Activated naive CD8-positive, alpha-beta T cell treated with anti-CD3 and anti-CD28 coated beads, Interleukin-2, amount 10 ng/mL, durations not matched to agents 7 days and 5 days (primary cell): ENCODE data around the gene BCDIN3D. TPM values are rescaled to one million over a fixed set of nuclear protein-coding genes. Genes with fewer than 3 reads are reported as not detected.
"Not testable (repeated sequence)": the region's sequence is repeated elsewhere in the genome, so short reads cannot be mapped to it uniquely, and the experiment has no call there.

ENCODE experiments used
- ATAC-seq: fragments of 150-1000 bp; cut with Tn5 transposase; one replicate; pipeline ENCODE4 v1.10.0; 2021; ENCODE audit warnings: low read depth, moderate library complexity
- POLR2A ChIA-PET: fragments of 350-600 bp; sonication (Branson Sonifier 250); formaldehyde crosslinking; loops from one replicate; lab custom pipeline; 2021; ENCODE audit warnings: antibody characterized with exemption; lab: Charles Lee
- DNase-seq: peaks from one replicate; pipeline ENCODE4 v3.0.0; 2021
- H3K27ac Mint-ChIP-seq: one replicate; pipeline ENCODE4 v1.8.0; 2022; ENCODE audit warnings: mild to moderate bottlenecking, mixed read lengths
- H3K27me3 Mint-ChIP-seq: one replicate; pipeline ENCODE4 v1.8.0; 2022; ENCODE audit warnings: mild to moderate bottlenecking, moderate library complexity, mixed read lengths
- H3K36me3 Mint-ChIP-seq: one replicate; pipeline ENCODE4 v1.8.0; 2021; ENCODE audit warnings: mild to moderate bottlenecking, mixed read lengths
- H3K4me1 Mint-ChIP-seq: one replicate; pipeline ENCODE4 v1.8.0; 2021; ENCODE audit warnings: mixed read lengths
- H3K4me3 Mint-ChIP-seq: one replicate; pipeline ENCODE4 v1.8.0; 2022; ENCODE audit warnings: mild to moderate bottlenecking, moderate library complexity, mixed read lengths
- H3K9me3 Mint-ChIP-seq: one replicate; pipeline ENCODE4 v1.8.0; 2021; ENCODE audit warnings: mixed read lengths
- total RNA-seq, 2 experiments: library from RNA; stranded (reverse); gene quantifications; one replicate each; pipeline ENCODE4 v1.2.3, GENCODE V29; 2021

Gene BCDIN3D
- total RNA-seq, 2 experiments from 2014 or later = 9.3 to 11.4 TPM

GRCh38 chr12:49882851-49883464 lies 40.1 kb upstream of the BCDIN3D start:
- ATAC-seq (no peak), DNase-seq (no peak)
- Mint-ChIP-seq H3K27ac (no peak overlapping the region), H3K4me3 (no peak overlapping the region), H3K36me3 (no peaks in the 10 kb centered on the region), H3K4me1 (no peaks in the 10 kb centered on the region), H3K9me3 (peaks cover 27% of the 10 kb centered on the region), H3K27me3 (peaks cover 13% of the 10 kb centered on the region)
- POLR2A ChIA-PET = no interaction called here

GRCh38 chr12:49882248-49882850 lies 39.4 kb upstream of the BCDIN3D start:
- Mint-ChIP-seq H3K4me3 (no peak overlapping the region), H3K9me3 (peaks cover 33% of the 10 kb centered on the region), H3K27ac (no peak overlapping the region), H3K4me1 (peaks cover 3% of the 10 kb centered on the region), H3K27me3 (peaks cover 13% of the 10 kb centered on the region), H3K36me3 (no peaks in the 10 kb centered on the region)
- ATAC-seq (no peak), DNase-seq (peak; percentile 10)
- POLR2A ChIA-PET = no interaction called here

- Mint-ChIP-seq H3K4me1 (peaks cover 3% of the 10 kb centered on the region), H3K27ac (no peak overlapping the region), H3K27me3 (peaks cover 13% of the 10 kb centered on the region), H3K9me3 (peaks cover 33% of the 10 kb centered on the region), H3K4me3 (no peak overlapping the region), H3K36me3 (no peaks in the 10 kb centered on the region)
- POLR2A ChIA-PET = no interaction called here
- DNase-seq (no peak), ATAC-seq (no peak)
Observed at GRCh38 chr12:49881415-49882247, 38.7 kb upstream of the BCDIN3D start.

GRCh38 chr12:49880756-49881414 lies 38.0 kb upstream of the BCDIN3D start:
- Mint-ChIP-seq H3K36me3 (no peaks in the 10 kb centered on the region), H3K27ac (no peak overlapping the region), H3K4me3 (no peak overlapping the region), H3K9me3 (peaks cover 33% of the 10 kb centered on the region), H3K27me3 (peaks cover 13% of the 10 kb centered on the region), H3K4me1 (peaks cover 3% of the 10 kb centered on the region)
- DNase-seq (peak; percentile 4), ATAC-seq (no peak)
- POLR2A ChIA-PET = no interaction called here

GRCh38 chr12:49879065-49879464 lies 36.2 kb upstream of the BCDIN3D start:
- H3K4me3 Mint-ChIP-seq, DNase-seq, H3K27ac Mint-ChIP-seq, H3K4me1 Mint-ChIP-seq, ATAC-seq, POLR2A ChIA-PET, H3K27me3 Mint-ChIP-seq, H3K36me3 Mint-ChIP-seq: not testable (repeated sequence)
- H3K9me3 Mint-ChIP-seq = peaks cover 33% of the 10 kb centered on the region

GRCh38 chr12:49878021-49878420 lies 35.1 kb upstream of the BCDIN3D start:
- H3K9me3 Mint-ChIP-seq = peaks cover 33% of the 10 kb centered on the region
- no peak overlapping the region for H3K27ac Mint-ChIP-seq
- H3K27me3 Mint-ChIP-seq = peaks cover 3% of the 10 kb centered on the region
- no peak overlapping the region for H3K4me3 Mint-ChIP-seq
- ATAC-seq (no peak), DNase-seq (no peak)
- no peaks in the 10 kb centered on the region for H3K36me3 Mint-ChIP-seq
- POLR2A ChIA-PET = no interaction called here
- H3K4me1 Mint-ChIP-seq = peaks cover 3% of the 10 kb centered on the region

- no peak for ATAC-seq
- H3K36me3 Mint-ChIP-seq = no peaks in the 10 kb centered on the region
- H3K27ac Mint-ChIP-seq = no peak overlapping the region
- peak; percentile 11 for DNase-seq
- H3K9me3 Mint-ChIP-seq = peaks cover 33% of the 10 kb centered on the region
- no peak overlapping the region for H3K4me3 Mint-ChIP-seq
- H3K27me3 Mint-ChIP-seq = peaks cover 3% of the 10 kb centered on the region
- peaks cover 3% of the 10 kb centered on the region for H3K4me1 Mint-ChIP-seq
- POLR2A ChIA-PET = no interaction called here
Observed at GRCh38 chr12:49877066-49877465, 34.2 kb upstream of the BCDIN3D start.

GRCh38 chr12:49876070-49876469 lies 33.2 kb upstream of the BCDIN3D start:
- Mint-ChIP-seq H3K27ac (no peak overlapping the region), H3K27me3 (peaks cover 3% of the 10 kb centered on the region), H3K4me3 (no peak overlapping the region), H3K9me3 (peaks cover 33% of the 10 kb centered on the region), H3K4me1 (peaks cover 3% of the 10 kb centered on the region), H3K36me3 (no peaks in the 10 kb centered on the region)
- POLR2A ChIA-PET = no interaction called here
- ATAC-seq = no peak
- DNase-seq = no peak

- H3K9me3 Mint-ChIP-seq = peaks cover 27% of the 10 kb centered on the region
- DNase-seq = no peak
Observed at GRCh38 chr12:49875115-49875720, 32.3 kb upstream of the BCDIN3D start.

GRCh38 chr12:49874142-49874897 lies 31.4 kb upstream of the BCDIN3D start:
- peaks cover 3% of the 10 kb centered on the region for H3K27me3 Mint-ChIP-seq
- H3K9me3 Mint-ChIP-seq = peaks cover 18% of the 10 kb centered on the region
- DNase-seq (peak; percentile 10), ATAC-seq (no peak)
- H3K4me3 Mint-ChIP-seq = no peak overlapping the region
- POLR2A ChIA-PET = no interaction called here
- peaks cover 3% of the 10 kb centered on the region for H3K4me1 Mint-ChIP-seq
- H3K27ac Mint-ChIP-seq = no peak overlapping the region
- H3K36me3 Mint-ChIP-seq = no peaks in the 10 kb centered on the region

More at GRCh38 chr12:49875115-49875720, 32.3 kb upstream of the BCDIN3D start:
- Mint-ChIP-seq H3K4me3 (no peak overlapping the region), H3K4me1 (peaks cover 3% of the 10 kb centered on the region), H3K27ac (no peak overlapping the region), H3K36me3 (no peaks in the 10 kb centered on the region), H3K27me3 (peaks cover 3% of the 10 kb centered on the region)
- no peak for ATAC-seq
- POLR2A ChIA-PET = no interaction called here

- POLR2A ChIA-PET = no interaction called here
- H3K27ac Mint-ChIP-seq = no peak overlapping the region
- no peaks in the 10 kb centered on the region for H3K36me3 Mint-ChIP-seq
- H3K9me3 Mint-ChIP-seq = peaks cover 10% of the 10 kb centered on the region
- H3K4me3 Mint-ChIP-seq = no peak overlapping the region
- H3K27me3 Mint-ChIP-seq = peaks cover 3% of the 10 kb centered on the region
- ATAC-seq = no peak
- DNase-seq = no peak
- peaks cover 3% of the 10 kb centered on the region for H3K4me1 Mint-ChIP-seq
Observed at GRCh38 chr12:49873361-49873934, 30.5 kb upstream of the BCDIN3D start.

- Mint-ChIP-seq H3K27ac (no peak overlapping the region), H3K9me3 (peaks cover 4% of the 10 kb centered on the region), H3K27me3 (peaks cover 3% of the 10 kb centered on the region), H3K4me3 (no peak overlapping the region), H3K4me1 (peaks cover 2% of the 10 kb centered on the region), H3K36me3 (no peaks in the 10 kb centered on the region)
- POLR2A ChIA-PET = no interaction called here
- DNase-seq (no peak), ATAC-seq (no peak)
Observed at GRCh38 chr12:49872781-49873181, 29.9 kb upstream of the BCDIN3D start.
